ENCODE results near the gene KCNK17.

The KCNK17 gene

DNA sequence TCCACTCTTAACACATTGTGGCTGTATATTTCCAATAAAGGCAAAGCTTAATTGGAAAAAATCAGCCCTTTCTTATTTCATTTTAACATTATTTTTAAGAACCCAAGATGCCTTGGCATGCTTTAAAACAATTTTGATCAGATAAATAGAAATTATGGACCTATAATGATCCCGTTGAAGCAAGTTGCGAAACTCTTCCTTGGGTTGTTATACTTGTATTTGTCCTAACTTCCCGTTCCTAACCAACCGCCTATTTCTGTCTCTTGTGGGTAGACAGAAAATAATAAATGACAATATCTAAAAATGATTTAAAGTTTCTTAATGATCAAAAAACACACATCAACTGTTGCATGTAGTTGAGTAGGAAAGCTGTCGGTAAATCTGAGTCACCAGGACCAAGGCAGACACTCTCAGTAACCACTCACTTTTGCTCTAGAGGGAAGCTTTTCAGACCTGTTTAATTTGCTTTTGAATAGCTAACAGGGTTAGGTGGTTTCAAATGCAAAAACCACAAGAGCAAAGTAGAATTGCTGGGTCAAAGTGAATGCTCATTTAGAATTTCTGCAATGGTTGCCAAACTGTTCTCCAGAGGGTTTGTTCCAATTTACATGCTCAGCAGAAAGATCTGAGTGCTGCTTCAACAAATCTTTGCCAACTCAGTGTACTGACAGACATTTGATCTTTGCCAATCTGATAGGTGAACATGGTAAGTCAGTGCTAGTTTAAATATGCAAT, 50.7 kb downstream of the KCNK17 start:
- DNase-seq = peak in 1 of 5 experiments; percentile 32

DNA sequence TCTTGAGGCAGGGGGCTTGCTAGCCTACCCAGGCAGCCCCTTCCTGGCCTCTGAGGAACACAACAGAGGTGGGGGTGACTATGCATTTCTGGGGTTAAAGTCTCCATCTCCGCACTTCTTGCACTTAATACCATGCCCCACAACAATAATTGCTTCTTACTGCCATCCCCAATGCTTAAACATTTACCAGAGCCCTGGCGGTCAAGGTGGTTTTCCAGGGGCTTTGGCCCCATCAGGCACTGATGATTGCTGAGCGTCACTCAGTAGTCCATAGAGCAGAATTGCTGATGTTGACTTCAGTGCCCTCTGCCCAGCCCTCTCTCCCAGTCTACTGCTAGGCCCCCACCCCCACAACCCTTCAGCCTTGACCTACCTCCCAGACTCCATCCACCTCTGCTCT, 52.5 kb downstream of the KCNK17 start:
- DNase-seq = no peak

- DNase-seq = no peak
Measured at GRCh38 chr6:39260953-39261352, 53.3 kb downstream of the KCNK17 start.

DNA sequence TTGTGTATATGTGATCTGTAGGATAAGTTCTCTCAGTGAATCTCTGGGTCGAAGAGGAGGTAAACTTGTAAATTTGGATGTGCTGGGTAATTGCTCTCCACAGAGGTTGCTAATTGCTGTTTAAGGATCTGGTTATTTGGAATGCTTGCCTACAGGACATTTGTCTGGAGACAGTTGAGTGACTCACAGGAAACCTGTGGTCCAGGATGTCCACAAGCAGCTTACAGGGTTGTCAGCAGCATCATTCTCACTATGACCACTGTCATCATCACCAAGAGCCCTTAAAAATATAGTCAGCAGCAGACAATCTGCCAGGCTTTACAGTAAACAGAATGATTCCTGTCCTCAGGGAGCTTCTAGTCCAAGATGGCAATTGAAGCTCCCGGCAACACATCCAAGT, 53.8 kb downstream of the KCNK17 start:
- no peak for DNase-seq

DNA sequence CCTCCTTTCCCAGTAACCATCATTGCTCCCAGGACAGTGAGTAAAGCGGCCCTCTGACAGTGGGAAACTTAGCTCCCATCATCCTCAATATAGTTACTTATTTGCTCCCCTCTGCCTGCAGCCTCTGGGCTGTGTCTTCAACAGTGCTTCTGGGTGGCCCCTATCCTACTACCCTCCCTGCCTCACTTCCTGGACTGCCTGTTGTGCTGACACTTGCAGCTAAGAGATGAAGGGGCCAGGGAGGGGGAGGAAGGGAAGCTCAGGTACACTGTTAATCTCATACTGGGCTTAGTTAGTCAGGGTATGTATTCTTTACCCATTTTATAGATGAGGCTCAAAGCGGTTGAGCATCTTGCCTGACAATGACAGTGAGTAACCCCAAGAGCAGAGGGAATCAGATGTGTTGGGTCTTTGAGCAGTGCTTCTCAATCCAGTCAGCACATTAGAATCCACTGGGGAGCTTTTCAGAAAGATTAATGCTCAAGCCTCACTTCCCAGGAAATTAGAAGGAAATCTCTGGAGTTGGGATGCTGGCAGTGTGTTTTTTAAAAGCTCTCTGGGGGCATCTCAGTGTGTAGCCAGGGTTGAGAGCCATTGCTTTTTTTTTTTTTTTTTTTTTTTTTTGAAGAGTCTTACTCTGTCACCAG, 57.8 kb downstream of the KCNK17 start:
- no peak for DNase-seq

DNA sequence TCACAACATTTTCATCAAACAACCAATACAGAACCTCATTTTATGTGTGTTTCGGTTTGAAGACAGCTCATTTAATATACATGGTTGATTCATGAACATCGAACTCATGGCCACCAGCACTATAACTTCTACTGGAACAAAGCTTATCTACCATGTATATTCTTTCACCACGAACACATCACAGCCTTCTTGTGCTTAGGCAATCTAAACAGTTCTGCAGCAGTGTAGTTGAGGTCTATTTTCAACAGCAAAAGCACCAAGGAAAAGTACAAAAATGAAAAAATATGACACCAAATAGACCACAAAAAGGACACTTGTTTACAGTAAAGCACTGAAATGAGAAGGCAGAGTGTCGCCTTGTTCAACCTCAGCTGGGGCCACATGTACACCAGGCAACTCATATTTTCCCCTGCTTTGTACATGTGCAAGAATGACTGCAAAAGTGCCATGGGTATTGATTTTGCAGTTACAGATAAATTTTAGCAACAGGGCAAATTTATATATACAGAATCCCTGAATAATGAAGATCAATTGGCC, 59.2 kb downstream of the KCNK17 start:
- peak in 1 of 5 experiments; percentile 53 for DNase-seq

GRCh38 chr6:39251406-39251805, 62.8 kb downstream of the KCNK17 start:
- DNase-seq = no peak

GRCh38 chr6:39250507-39250906, 63.7 kb downstream of the KCNK17 start:
- no peak for DNase-seq

- no peak for DNase-seq
Measured at GRCh38 chr6:39249278-39249677, 64.9 kb downstream of the KCNK17 start.

Data from T-helper 2 cell (primary cell).